GM19463 (cell line): ENCODE measurements around the gene TEKT3.

Source experiments
- ATAC-seq: cut with Tn5 transposase; IDR thresholded peaks from one replicate; pipeline ENCODE4 v1.9.1; 2021; ENCODE audit warnings: mild to moderate bottlenecking, moderate library complexity; ENCODE audit not compliant: unreplicated experiment

Gene TEKT3

GRCh38 chr17:15267996-15268395, 73.4 kb downstream of the TEKT3 start:
- ATAC-seq = no peak

- ATAC-seq = no peak
Observed at GRCh38 chr17:15266325-15267125, 74.9 kb downstream of the TEKT3 start.

GRCh38 chr17:15265131-15265530, 76.3 kb downstream of the TEKT3 start, which contains the start of gene PMP22:
TSS of gene PMP22 (minus strand) at chr17:15265326. CDS start at chr17:15260727, 4,599 bp downstream.
- ATAC-seq = no peak

GRCh38 chr17:15264542-15264941, 76.9 kb downstream of the TEKT3 start:
- ATAC-seq = no peak

- no peak for ATAC-seq
Observed at GRCh38 chr17:15263680-15264079, 77.7 kb downstream of the TEKT3 start.

GRCh38 chr17:15263206-15263579, 78.2 kb downstream of the TEKT3 start:
- ATAC-seq = no peak

GRCh38 chr17:15262291-15263205, 78.8 kb downstream of the TEKT3 start:
- ATAC-seq = no peak

- ATAC-seq = no peak
Observed at GRCh38 chr17:15261802-15262290, 79.6 kb downstream of the TEKT3 start.

GRCh38 chr17:15261258-15261801, 80.1 kb downstream of the TEKT3 start:
- no peak for ATAC-seq

- ATAC-seq = peak; percentile 57
Observed at GRCh38 chr17:15260376-15261257, 80.8 kb downstream of the TEKT3 start.

- ATAC-seq = no peak
Observed at GRCh38 chr17:15257796-15258512, 83.4 kb downstream of the TEKT3 start.

- peak; percentile 73 for ATAC-seq
Observed at GRCh38 chr17:15257258-15257788, 84.1 kb downstream of the TEKT3 start.

GRCh38 chr17:15256689-15257088, 84.7 kb downstream of the TEKT3 start:
- no peak for ATAC-seq

- ATAC-seq = no peak
Observed at GRCh38 chr17:15255713-15256454, 85.5 kb downstream of the TEKT3 start.
